SK-N-MC (cell line): ENCODE data around the gene MYO1G.

Source experiments
- DNase-seq: peaks from one replicate; pipeline ENCODE4 v3.0.0-alpha.2; 2011; ENCODE audit warnings: low read depth, low spot score
- H3K27ac ChIP-seq: fragments of 200-600 bp; sonication (generic); 2 replicates; pipeline ENCODE4 v1.5.1; 2016; ENCODE audit warnings: mixed run types
- H3K36me3 ChIP-seq: fragments of 200-600 bp; sonication (generic); 2 replicates; pipeline ENCODE4 v1.6.1; 2017; ENCODE audit warnings: antibody characterized with exemption, low read length, mixed read lengths; ENCODE audit not compliant: insufficient read depth
- H3K4me3 ChIP-seq: fragments of 200-600 bp; sonication (generic); 2 replicates; pipeline ENCODE4 v1.5.1; 2016
- H3K9ac ChIP-seq: fragments of 200-600 bp; sonication (generic); 2 replicates; pipeline ENCODE4 v1.8.0; 2017; ENCODE audit warnings: mixed run types, mixed read lengths; ENCODE audit not compliant: insufficient read length
- H3K9me3 ChIP-seq: fragments of 200-600 bp; sonication (generic); 2 replicates; pipeline ENCODE4 v1.6.1; 2017; ENCODE audit warnings: low read depth, mild to moderate bottlenecking, antibody characterized with exemption, low read length, moderate library complexity, mixed read lengths
- EZH2 ChIP-seq: fragments of 200-600 bp; sonication (generic); IDR thresholded peaks from one replicate; pipeline ENCODE4 v1.6.1; 2017; ENCODE audit warnings: antibody characterized with exemption
- FOXP2 ChIP-seq: optimal IDR thresholded peaks from 2 replicates; pipeline ENCODE3; 2011; ENCODE audit warnings: mild to moderate bottlenecking, moderate library complexity; ENCODE audit not compliant: insufficient read depth; ENCODE audit errors: extremely low read length, control extremely low read depth
- POLR2AphosphoS5 ChIP-seq: IDR thresholded peaks from 2 replicates; pipeline ENCODE4 v1.6.1; 2012; ENCODE audit warnings: mild to moderate bottlenecking, low read depth, low read length, borderline replicate concordance

MYO1G gene

DNA sequence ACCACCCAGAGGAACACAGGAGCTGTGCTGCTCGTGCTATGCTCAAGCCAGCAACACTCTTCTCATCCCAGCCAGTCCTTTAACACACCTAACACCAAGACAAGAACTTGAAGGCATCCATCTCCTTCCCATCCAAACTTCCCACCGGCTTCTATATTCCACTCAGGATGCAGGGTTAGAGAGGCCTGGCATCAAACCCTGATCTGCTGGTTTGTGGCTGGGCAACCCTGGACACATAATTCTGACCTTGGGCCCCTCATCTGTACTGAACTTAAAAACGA, 5.6 kb upstream of the MYO1G start:
- Histone ChIP-seq H3K4me3 (peak overlapping the region; percentile 88), H3K36me3 (peaks cover 52% of the 10 kb centered on the region), H3K27ac (peak overlapping the region; percentile 91), H3K9me3 (no peaks in the 10 kb centered on the region), H3K9ac (peak overlapping the region; percentile 97)
- DNase-seq: no peak
- TF ChIP-seq FOXP2: no peak
- peak; percentile 35; the same call in 1 of the 2 replicates for TF ChIP-seq POLR2AphosphoS5
- TF ChIP-seq EZH2: no peak

DNA sequence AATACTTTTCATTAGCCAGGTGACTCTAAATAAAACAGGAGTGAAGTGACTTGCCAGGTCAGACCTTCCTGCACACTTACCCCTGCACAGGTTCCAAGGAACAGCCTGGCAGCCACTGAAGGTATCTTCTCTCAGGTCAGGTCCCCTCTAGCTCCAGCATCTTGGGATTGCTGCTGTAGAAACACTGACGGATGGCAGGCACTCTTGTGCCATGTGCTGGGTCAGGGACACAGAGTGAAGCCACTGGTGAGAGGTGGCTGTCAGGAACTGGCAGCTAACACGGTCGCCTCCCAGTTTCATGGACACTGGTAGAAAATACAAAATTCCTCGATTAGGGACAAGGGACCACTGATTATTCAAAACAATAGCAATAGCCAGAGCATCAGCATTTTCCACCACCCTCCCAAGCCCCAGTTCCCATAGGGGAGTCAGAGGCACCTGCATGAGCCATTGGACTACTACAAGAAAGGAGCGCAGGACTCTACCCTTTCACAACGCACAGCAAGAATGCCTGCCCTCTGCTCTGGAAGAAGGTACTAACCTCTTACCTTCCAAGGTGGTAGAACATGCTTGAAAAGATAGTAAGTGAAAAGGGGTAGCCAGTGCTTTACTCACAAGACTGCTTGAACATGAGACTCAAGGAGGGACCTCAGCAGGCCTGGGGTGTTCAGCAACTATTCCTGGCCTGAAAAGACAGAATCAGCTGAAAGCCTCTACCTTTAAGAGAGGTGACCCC, 5.1 kb upstream of the MYO1G start:
- Histone ChIP-seq H3K36me3 (peaks cover 52% of the 10 kb centered on the region), H3K27ac (peak overlapping the region; percentile 91), H3K4me3 (peak overlapping the region; percentile 88), H3K9ac (peak overlapping the region; percentile 97), H3K9me3 (no peaks in the 10 kb centered on the region)
- TF ChIP-seq FOXP2 (no peak), EZH2 (no peak), POLR2AphosphoS5 (no peak)
- DNase-seq: no peak

DNA sequence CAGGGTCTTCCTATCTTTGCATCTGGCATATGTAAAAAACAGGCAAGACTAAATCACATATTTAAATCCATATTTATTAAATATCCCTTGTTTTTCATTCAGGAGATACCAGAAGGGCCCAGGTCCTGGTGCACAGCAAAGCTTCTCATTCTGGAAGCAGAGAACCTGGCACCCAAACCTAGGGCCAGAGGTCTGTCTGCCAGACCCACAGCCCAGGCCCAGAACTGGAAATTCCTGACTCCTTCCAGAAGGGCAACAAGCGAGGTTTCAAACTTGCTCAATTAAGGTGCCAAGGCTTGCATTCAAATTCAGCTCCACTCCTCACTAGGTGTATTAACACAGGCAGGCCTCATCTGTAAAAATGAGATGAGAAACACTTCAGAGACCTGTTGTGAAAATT, 4.2 kb upstream of the MYO1G start:
- TF ChIP-seq EZH2: no peak
- TF ChIP-seq POLR2AphosphoS5: no peak
- TF ChIP-seq FOXP2: no peak
- DNase-seq: no peak
- no peaks in the 10 kb centered on the region for H3K9me3 ChIP-seq
- no peak overlapping the region for H3K27ac ChIP-seq
- H3K4me3 ChIP-seq: no peak overlapping the region; the same call in 1 of the 2 replicates
- no peak overlapping the region for H3K9ac ChIP-seq
- H3K36me3 ChIP-seq: peaks cover 52% of the 10 kb centered on the region

DNA sequence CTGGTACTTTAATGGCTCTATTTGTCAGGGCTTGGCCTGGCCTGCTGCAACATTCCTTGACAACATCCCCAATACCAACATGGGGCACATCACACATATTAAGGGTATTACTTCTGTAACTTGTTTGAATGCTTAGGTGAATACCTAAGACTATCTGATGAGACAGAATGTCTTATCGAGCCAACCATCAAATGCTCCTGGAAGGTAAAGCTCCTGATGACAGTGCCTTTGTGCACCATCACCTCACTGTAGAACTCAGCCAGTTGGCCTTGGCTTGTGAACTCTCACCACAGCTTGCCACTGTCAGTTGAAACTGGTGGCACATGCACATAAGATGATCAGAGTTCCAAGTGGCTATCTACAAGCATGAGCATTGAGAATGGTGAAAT, 3.7 kb upstream of the MYO1G start:
- Histone ChIP-seq H3K9me3 (no peaks in the 10 kb centered on the region), H3K4me3 (no peak overlapping the region), H3K36me3 (peaks cover 52% of the 10 kb centered on the region), H3K9ac (no peak overlapping the region), H3K27ac (no peak overlapping the region)
- no peak for DNase-seq
- TF ChIP-seq POLR2AphosphoS5 (no peak; the same call in 1 of the 2 replicates), EZH2 (no peak), FOXP2 (no peak)

DNA sequence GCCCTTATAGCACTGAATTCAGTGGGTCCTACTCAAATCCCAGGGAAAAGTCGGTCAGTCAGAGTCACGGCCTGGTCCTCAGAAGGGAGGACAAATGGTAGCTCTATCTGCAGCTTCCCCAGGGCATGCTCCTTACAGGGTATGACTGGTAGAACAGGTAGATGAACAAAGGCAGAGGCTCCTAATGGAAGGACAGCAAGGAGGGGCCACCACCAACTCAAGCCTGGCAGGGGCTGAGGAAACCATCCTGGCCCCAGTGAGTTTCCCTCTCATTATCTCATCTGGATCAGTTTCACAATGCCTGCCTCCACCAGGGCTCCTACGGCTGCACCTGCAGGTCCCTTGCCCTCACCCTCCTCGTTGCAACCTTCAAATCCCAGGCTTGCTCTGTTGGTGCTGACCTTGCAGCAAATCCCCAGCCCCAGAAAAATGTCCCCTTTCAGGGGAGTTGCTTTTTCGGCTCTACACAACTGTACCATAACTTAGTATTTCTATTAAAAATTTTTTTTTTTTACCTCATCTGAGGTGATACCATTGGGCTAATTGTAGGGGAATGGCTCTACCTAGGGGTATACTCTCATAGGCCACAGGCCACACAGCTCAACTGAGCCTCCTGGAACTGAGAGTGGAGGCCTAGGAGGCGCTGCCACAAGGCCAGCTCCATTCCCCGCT, 2.4 kb upstream of the MYO1G start:
- H3K9me3 ChIP-seq: no peaks in the 10 kb centered on the region
- H3K36me3 ChIP-seq: peaks cover 52% of the 10 kb centered on the region
- TF ChIP-seq POLR2AphosphoS5 (peak; percentile 33; the same call in 1 of the 2 replicates), EZH2 (no peak)
- no peak for DNase-seq
- no peak overlapping the region for H3K9ac ChIP-seq
- peak overlapping the region; percentile 34; the same call in 1 of the 2 replicates for H3K4me3 ChIP-seq
- H3K27ac ChIP-seq: peak overlapping the region; percentile 85

DNA sequence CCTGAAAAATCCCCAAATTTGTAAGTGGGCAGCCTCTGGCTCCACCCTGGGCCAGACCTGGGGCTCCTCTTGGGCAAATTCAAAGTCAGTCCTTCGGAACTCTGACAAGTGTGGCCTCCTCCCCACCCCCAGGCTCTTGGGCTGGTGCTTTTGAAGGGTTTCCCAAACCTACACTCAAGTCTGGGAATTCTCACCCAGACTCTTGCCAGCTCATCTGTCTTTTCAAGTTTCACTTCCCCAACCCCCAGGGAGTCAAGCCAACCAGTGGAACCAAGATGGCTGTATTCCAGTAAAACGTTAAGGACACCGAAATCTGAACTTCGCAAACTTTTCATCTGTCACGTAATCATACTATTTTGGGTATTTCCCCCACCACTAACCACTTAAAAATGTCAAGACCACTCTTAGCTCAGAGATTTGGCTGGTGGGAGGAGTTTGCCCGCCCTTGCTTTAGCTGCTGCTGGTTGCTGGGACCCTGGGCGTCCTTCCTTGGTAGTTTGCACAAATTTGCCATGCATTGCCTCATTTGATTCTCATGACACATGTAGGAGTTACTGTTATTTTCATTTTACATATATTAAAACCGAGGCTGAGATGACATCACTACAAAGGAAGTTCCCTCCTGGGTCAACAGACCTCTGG, 1.7 kb upstream of the MYO1G start:
- H3K4me3 ChIP-seq: peak overlapping the region; percentile 37
- peak overlapping the region; percentile 14 for H3K9ac ChIP-seq
- H3K9me3 ChIP-seq: no peaks in the 10 kb centered on the region
- DNase-seq: peak; percentile 32
- peaks cover 45% of the 10 kb centered on the region for H3K36me3 ChIP-seq
- TF ChIP-seq FOXP2 (no peak), EZH2 (no peak), POLR2AphosphoS5 (no peak)
- peak overlapping the region; percentile 85 for H3K27ac ChIP-seq

DNA sequence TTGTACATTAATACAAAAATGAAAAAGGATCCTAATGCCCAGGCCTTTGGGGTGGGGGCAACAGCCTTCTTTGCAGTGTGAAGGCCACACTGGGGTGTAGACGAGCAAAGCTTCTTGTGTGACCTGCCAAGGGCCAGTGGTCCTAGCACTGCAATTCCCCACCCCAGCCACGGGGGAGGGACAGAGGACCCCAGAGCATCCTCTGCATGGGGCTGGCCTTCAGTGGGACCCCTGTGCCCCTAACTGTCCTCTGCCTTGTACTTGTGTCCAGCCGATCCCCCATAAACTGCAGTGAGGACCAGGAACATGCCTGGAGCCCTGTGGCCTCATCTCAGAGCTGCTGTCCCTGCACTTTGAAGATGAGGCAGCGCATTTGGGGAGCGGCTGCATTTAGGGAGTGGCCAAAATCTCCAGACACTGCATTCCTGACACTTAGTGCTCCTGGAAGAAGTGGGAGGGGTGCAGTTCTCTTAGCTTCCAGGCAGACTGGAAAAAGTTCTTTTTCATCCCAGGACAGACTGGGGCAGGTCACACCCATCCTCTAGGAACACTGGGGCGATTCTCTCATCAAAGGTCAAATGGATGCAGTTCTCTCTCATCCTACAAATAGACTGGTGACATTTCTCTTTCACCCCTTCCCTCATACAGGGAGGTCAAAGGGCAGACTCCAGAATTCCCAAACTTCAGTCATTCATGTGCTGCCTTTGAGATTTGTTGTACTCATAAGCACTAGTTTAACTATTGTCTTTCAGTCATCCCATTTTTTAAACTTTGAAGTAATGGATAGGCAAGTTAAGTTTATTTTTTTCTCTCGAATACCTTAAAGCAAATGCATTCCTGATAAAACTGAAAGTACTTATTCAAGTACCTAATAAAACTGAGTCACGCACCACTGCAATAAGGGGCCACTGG, 922 bp upstream of the MYO1G start:
- Histone ChIP-seq H3K4me3 (peak overlapping the region; percentile 37; the same call in 1 of the 2 replicates), H3K36me3 (peaks cover 37% of the 10 kb centered on the region), H3K27ac (peak overlapping the region; percentile 85), H3K9ac (peak overlapping the region; percentile 14), H3K9me3 (no peaks in the 10 kb centered on the region)
- no peak for DNase-seq
- no peak for TF ChIP-seq EZH2
- no peak for TF ChIP-seq FOXP2
- TF ChIP-seq POLR2AphosphoS5: no peak
